GM19438 (cell line): ENCODE measurements around the gene SESN3.
"Not testable (repeated sequence)": the region's sequence is repeated elsewhere in the genome, so short reads cannot be mapped to it uniquely, and the experiment has no call there.

Experiments
- ATAC-seq: cut with Tn5 transposase; IDR thresholded peaks from one replicate; pipeline ENCODE4 v1.9.1; 2021; ENCODE audit warnings: low read depth; ENCODE audit not compliant: unreplicated experiment

Gene SESN3

GRCh38 chr11:95228081-95228749, 2.8 kb downstream of the SESN3 start:
- no peak for ATAC-seq

- ATAC-seq = not testable (repeated sequence)
Measured at GRCh38 chr11:95227060-95227459, 3.9 kb downstream of the SESN3 start.

DNA sequence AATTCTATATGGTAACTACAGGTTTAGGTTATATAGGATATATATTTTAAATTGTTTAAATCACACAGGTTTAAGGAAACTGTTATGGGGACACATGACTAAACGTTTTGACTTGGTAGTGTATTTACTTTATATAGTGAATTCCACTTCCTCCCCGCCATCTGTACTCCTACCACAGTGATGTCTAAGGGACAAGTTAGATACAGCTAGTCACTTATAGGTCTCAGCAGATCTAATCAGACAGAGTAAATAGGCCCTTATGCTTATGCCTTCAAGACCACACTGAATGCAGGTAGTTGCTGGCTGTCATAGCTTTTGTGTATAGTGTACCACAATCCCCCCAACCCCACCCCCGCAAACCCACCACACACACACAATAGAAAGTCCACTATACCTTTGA, 8.2 kb downstream of the SESN3 start:
- ATAC-seq = no peak

GRCh38 chr11:95219599-95219998, 11.4 kb downstream of the SESN3 start:
- no peak for ATAC-seq

DNA sequence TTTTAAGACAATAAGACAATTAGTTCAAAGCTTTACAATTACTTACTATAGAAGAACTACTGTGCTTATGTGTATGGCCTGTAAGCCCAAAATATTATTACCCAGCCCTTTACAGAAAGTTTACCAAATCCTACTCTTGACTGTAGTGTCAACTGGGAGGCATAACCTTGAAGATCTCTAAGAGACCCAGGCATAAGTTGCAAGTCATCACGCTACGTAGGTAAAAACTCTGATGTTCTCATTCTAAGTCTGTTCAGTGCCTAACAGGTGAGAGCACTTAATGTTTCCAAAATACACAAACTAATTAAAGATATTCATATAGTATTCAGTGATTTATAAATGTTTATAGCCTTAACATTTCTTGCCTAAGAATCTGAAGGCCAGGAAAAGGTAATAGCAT, 12.9 kb downstream of the SESN3 start:
- no peak for ATAC-seq

DNA sequence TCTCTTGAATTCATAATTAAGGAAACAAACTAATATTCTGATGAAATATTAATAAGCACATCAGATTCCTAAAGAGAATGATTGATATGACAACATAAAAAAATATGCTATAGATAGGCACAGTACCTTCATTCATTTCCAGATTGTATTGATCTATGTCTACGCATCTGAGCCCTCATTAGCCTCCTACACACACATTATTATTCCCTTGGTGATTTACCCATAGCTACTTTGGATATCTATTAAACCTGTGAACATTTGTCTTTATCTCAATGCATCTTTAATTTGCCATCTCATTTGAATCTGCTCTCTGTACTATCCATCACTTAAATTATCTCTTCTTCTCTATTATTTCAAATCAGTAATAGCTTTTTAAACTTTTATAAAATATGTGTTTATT, 18.4 kb downstream of the SESN3 start:
- no peak for ATAC-seq

GRCh38 chr11:95209535-95209934, 21.5 kb downstream of the SESN3 start:
- not testable (repeated sequence) for ATAC-seq

- ATAC-seq = no peak
Measured at GRCh38 chr11:95200781-95201457, 30.1 kb downstream of the SESN3 start.

GRCh38 chr11:95195831-95196230, 35.2 kb downstream of the SESN3 start:
- ATAC-seq = no peak

- ATAC-seq = no peak
Measured at GRCh38 chr11:95193541-95193940, 37.5 kb downstream of the SESN3 start.

DNA sequence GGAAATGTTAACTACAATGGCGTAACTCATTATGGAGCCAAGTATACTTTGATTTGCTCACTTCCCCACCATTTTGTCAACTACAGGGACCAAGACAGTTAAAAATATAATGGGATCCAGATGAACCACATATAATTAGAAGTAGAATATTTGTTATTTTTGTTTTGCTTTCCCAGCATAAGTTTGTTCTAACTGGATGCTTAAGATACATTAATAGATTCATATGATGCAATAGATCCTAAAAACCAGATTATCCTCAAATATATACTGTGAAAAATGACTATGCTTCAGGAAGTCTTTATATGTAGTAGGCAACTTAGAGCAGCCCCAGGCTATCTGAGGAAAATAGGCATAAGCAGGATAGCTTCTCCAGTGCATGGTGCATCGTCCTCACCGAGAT, 38.3 kb downstream of the SESN3 start:
- no peak for ATAC-seq

- no peak for ATAC-seq
Measured at GRCh38 chr11:95187723-95188122, 43.3 kb downstream of the SESN3 start.

DNA sequence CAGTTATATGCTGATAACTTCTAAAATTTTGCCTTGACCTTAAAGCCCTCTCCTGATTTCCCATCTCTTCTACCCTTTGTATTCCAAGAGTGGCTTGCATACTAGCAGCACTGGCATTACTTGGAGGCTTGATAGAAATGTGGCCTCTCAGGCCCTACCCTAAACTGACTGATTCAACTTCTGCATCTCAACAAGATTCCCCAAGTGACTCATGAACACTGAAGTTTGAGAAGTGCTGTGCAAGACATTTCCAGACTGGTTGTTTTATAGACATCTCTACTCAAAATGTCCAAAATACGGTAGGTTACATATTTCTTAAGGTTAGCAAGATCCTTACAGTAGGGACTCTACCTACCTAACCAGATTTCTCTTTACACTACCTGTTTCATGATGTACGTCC, 48.6 kb downstream of the SESN3 start:
- no peak for ATAC-seq

- no peak for ATAC-seq
Measured at GRCh38 chr11:95175818-95176380, 55.1 kb downstream of the SESN3 start.

GRCh38 chr11:95170294-95170693, 60.7 kb downstream of the SESN3 start:
- no peak for ATAC-seq

DNA sequence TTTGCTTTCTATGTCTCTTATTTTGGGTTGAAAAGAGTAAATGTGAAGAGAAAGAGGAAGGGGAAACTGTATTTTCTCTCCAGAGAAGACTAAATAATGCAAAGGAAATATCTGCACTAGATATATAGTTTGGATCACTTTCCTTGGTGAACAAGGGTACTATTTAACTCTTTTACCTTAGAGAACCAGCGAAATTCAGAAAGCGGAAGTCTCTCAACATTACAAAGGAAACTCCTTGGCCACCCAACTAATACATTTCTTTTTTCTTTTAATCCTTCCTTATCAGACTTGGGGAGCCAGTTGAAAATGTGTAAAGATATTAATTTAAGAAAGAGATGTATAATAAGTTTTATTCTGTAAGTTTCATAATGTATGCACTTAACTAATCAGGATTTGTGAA, 64.2 kb downstream of the SESN3 start:
- ATAC-seq = no peak

- ATAC-seq = no peak
Measured at GRCh38 chr11:95165638-95166037, 65.4 kb downstream of the SESN3 start.

DNA sequence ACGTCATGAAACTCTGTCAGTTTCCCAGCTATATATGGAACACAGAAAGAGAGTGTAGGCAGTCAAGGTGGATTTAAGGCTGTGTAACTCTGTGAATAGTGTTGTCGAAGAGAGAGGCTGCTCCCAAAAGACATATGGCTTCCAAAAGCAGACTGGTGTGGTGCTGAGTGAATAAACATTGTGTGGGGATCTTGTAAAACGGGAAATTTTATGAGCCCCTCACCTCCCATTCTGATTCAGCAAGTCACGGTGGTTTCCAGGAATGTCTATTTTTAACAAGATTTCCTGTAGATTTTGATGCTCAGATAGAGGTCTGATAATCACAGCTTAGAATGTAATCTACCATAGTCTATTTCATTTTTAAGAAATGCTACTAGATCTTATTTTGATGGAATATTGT, 67.9 kb downstream of the SESN3 start:
- no peak for ATAC-seq

DNA sequence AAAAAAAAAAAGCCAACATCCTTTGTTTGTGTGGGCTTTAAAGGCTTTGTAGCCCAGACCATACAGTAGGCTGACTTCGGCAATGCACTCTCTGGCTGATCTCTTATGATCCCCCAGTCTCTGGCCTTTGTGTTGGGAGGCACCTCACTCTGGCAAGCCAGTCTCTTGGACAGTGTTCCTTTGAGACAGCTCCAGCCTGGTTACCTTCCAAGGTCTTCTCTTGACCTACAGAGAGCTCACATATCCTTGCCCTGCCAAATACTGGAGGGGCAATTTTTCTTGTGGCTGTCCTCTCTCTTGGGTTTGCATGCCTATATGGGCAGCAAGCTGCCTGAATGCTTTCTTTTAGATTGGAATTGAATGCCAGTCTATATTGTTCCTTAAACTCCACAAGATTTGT, 69.8 kb downstream of the SESN3 start:
- ATAC-seq = no peak

DNA sequence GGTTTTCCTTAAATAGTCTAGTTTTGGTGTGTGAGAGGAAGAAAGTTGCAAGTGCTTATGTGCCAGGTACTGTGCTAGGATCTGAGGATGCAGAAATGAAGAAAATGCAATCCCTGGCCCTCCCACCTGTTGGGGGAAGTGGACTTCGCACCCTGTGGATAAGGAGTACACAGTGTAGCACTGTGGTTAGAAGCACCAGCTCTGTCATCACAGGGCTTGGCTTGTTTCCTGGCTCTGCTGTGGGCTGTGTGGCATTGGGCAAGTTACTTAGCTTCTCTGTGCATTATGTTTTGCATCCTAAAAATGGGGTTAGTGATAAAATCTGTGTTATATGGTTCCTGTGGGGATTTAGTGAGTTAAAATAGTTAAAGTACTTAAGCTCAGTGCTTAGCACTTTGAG, 73.2 kb downstream of the SESN3 start:
- ATAC-seq = no peak

- no peak for ATAC-seq
Measured at GRCh38 chr11:95156916-95157541, 74.0 kb downstream of the SESN3 start.
